ENCODE measurements around the gene VWC2.

VWC2 gene

DNA sequence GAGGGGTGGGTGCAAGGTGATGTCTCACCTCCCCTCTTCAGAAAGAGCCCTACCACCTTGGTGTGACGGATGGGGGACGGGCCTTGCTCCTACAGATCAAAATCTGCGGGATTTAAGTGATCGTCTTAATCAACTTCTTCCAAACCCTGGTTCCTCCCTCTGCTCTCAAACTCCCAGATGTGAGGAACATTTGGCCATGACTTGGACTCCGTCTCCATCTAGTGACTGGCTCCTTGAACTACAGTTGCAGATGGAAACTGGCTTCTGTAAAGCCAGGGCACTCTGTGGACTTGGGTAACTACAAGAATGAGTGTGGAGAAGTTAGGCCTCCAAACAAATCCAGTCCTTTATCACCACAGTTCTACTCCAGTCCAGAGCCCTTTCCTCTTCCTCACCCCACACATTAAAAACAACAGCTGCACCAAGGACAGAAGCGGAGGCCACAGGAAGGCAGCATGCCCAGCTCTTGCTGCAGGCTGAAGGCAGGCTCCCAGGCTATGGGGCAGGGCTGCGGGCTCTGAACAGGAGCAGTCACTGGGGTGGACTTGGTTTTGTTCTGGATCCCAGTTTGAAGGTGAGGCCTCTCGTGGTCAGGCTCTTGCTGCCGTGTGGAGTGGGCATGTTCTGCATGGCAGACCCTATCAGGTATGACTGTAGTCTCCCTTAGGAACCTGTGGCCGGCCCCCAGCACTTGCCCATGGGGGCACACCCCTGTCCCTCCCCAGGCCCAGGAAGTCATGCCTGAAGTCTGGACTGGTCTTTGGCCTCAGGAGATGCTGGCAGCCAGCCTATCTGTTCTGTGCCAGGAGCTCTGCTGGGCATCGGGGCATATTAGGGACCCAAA is 79.4 kb downstream of the VWC2 start:
- DNase-seq: no peak

DNA sequence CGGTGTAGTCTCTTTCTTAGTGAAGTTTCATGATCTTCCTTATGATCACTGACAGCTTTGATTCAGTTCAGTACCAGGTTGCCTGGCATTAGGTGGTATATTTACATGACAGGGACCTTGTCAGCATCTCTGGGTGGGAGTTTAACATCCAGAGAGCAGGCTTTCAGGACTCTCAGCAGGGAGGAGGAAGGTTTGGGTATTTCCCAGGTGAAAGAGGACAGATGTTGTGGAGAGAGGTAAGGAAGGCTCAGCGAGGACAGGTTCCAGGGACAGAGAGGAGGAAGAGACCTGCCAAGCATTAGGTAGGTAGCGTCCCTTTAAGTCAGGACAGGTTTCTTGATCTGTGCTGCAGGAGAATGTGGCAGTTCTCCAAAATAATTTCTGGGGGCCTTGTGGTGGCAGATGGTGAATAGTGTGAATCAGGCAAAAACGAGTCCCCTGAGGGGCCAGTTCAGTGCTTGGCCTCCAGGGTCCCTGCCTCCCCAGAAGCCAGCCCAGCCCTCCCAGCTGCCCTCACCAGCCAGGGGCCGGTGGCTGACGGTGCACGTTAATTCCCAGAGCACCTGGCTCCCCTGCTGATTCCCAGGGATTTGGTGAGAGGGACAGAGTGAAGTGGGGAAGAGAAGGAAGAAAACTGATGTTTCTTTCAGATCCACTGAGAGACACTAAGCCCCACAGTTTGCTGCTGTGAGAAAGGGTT is 82.0 kb downstream of the VWC2 start:
- DNase-seq: no peak

- no peak for DNase-seq
Measured at GRCh38 chr7:49860293-49860692, 86.9 kb downstream of the VWC2 start.

DNA sequence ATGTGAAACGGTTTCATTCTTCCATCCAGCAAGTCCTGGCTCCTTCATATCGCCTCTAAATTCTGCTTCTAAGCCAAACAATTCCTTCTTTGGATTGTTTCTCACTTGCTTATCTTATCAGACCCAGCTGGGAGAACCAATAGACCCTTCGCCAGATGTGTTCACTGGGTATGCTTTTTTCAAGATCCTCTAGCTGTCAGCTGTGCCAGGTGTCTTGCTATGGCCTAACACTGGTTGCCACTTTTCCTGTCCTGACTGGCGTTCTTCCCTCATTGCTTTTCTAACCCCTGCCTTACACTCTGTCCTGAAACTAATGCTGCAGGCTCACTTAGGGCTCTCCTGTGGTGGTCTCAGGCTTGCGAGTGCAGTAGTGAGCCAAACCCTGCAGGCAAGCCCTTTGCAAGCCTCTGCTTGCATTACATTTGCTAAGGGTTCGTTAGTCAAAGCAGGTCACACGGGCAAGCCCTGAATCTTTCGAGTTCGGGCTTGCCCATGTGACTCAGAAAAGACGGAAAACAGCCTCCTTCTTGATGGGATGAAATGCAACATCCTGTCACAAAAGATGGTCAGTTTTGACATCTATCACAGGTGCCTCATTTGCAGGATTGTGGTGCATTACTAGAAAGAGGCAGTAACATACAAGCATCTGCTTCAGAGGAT is 92.8 kb downstream of the VWC2 start:
- no peak for DNase-seq

GRCh38 chr7:49866910-49867309 is 93.5 kb downstream of the VWC2 start:
- DNase-seq: no peak

DNA sequence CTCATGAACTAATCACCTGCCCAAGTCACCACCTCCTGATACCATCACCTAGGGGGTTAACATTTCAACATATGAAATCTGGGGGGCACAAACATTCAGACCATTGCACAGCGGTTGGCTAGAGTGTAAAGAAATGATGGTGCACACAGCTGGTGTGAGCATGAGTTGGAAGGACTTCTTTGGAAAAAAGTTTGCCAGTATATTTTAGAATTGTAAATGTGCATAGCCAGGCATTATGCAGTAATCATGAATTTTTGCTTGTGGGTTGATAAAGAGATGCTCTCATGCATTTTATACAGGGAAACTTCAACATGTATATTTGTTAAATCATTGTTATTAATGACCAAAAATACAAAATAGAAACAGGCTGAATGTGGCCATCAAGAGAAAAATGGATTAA is 100.0 kb downstream of the VWC2 start:
- no peak for DNase-seq

GRCh38 chr7:49875336-49875735 is 101.9 kb downstream of the VWC2 start:
- no peak for DNase-seq

GRCh38 chr7:49876202-49876601 is 102.8 kb downstream of the VWC2 start:
- no peak for DNase-seq

DNA sequence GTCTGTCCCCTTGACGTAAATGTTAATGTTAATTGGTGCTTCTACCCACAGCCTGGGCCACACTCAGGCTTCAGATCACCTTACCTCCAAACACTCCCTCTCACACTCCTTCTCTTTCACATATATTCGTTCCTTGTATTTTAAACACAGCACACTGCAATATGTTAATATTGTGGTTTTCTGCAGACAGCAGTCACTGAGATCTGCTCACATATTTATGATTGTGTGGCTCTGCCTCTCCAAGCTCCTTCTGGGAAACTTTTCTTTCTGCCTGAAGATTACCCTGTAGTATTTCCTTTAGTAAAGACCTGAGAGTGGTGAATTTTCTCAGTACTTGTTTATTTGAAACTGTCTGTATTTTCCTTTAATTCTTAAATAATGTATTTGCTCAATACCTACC is 104.7 kb downstream of the VWC2 start:
- DNase-seq: no peak

GRCh38 chr7:49878627-49879026 is 105.2 kb downstream of the VWC2 start:
- no peak for DNase-seq

GRCh38 chr7:49883933-49884332 is 110.5 kb downstream of the VWC2 start:
- no peak for DNase-seq

GRCh38 chr7:49885593-49886285 is 112.3 kb downstream of the VWC2 start:
- DNase-seq: no peak

GRCh38 chr7:49892481-49892880 is 119.0 kb downstream of the VWC2 start:
- no peak for DNase-seq

- no peak for DNase-seq
Measured at GRCh38 chr7:49893131-49893530, 119.7 kb downstream of the VWC2 start.

GRCh38 chr7:49894543-49894942 is 121.1 kb downstream of the VWC2 start:
- no peak for DNase-seq

- DNase-seq: no peak
Measured at GRCh38 chr7:49911909-49912308, 138.5 kb downstream of the VWC2 start.

DNA sequence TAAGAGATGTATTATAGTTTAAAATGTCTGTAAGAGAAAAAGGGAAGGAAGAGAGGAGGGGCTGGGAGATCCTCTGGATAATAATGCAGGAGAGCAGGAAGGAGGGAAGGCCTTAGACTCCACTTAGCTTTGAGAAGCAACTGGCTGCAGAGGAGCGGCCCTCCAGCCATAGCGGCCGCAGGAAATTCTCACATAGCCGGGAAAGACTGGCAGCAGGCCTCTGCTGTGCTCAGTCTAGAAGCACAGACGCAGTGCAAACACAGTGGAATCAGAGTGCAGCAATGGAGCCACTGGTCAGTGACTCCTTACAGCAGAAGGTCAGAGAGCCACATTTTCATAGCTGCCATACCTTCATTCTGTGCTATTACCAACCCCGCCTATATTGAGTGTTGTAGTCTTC is 153.3 kb downstream of the VWC2 start:
- no peak for DNase-seq

DNA sequence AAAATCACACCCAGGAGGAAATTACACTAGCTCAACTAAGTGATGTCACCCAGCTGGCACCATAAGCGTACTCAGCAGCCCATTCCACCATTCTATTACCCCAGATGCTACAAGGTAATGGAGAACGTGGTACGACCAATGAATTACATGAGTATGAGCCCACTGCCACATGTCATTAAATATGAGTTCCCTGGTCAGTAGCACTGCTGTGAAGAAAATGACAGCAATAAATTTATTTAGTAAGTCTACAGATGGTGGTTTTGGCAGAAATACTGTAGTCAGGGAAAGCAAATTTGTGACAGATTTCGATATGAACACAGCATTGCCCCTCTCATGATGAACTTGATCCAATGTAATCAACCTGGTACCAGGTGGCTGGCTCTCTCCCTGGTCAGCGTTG is 154.2 kb downstream of the VWC2 start:
- no peak for DNase-seq

DNA sequence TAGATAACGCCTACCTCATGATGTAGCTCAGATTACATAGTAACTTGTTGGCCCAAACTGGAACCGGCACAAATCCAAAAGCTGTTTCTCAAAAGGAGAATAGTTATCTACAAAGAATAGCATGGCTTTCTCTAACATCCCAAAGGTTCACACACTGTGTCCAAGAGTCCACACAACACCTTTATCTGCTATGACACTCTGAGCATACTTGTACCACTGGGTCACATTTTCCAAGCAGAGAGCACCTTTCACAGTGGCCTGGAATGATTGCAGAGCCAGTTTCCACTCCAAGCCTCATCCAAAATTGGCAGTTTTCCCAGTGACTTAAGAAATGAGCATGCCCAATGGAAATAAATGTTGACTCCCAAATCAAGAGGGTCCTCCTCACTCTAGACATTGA is 155.3 kb downstream of the VWC2 start:
- DNase-seq: no peak

GRCh38 chr7:49931627-49932026 is 158.2 kb downstream of the VWC2 start:
- DNase-seq: no peak

GRCh38 chr7:49937608-49938007 is 164.2 kb downstream of the VWC2 start:
- no peak for DNase-seq
